GM18909 (cell line): ENCODE results near the gene IKBKE.
"Not testable (repeated sequence)": the region's sequence is repeated elsewhere in the genome, so short reads cannot be mapped to it uniquely, and the experiment has no call there.

Experiments used
- ATAC-seq: cut with Tn5 transposase; IDR thresholded peaks from one replicate; pipeline ENCODE4 v1.9.1; 2021; ENCODE audit warnings: mild to moderate bottlenecking; ENCODE audit not compliant: unreplicated experiment, poor library complexity

IKBKE gene

DNA sequence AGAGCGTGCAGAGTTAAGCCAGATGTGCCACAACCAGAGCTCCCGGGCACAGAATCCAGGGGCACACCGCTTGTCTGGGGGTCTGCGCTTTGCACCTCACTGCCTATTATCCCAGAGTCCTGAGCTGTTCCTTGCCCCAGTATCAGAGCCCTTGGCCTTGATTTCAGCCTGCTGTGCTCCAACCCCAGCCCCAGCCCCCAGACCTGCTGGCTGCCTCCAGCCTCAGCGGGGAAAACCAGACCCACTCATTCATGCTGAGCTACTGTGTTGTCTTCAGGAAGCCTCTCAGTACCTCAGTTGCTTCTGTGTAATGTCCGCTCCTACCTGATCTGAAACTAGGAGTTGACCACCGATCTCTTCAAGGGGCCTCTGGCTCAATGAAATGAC lies 1.1 kb downstream of the IKBKE start:
- no peak for ATAC-seq

DNA sequence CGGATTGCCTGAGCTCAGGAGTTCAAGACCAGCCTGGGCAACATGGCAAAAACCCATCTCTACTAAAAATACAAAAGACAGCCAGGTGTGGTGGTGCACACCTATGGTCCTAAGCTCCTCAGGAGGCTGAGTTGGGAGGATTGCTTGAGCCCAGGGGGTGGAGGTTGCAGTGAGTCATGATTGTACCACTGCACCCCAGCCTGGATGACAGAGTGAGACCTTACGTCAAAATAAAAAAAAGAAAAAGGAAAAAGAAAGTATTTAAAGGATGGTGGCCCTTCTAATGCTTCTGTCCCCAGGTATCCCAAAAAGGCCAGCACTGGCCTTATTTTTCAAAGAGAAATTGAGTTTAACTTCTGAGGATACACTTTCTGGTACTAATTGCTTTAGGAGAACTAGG lies 1.7 kb downstream of the IKBKE start:
- no peak for ATAC-seq

DNA sequence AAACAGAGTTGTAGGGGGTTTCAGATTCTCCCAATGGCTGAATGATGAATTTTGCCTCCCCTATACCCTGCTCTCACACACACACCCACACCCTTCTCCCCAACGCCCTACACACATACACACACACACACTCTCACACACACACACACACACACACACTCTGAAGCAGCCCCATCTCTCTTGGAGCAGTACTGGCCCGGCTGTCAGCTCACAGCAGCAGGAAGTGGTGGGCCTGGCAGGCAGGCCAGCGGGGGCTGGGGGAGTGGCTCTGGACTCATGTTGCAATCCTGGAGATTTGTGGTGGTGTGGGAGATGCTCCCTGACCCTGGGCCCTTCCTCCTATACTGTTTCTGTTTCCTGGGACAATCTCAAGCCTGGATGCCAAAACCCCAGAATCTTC lies 2.2 kb downstream of the IKBKE start:
- no peak for ATAC-seq

DNA sequence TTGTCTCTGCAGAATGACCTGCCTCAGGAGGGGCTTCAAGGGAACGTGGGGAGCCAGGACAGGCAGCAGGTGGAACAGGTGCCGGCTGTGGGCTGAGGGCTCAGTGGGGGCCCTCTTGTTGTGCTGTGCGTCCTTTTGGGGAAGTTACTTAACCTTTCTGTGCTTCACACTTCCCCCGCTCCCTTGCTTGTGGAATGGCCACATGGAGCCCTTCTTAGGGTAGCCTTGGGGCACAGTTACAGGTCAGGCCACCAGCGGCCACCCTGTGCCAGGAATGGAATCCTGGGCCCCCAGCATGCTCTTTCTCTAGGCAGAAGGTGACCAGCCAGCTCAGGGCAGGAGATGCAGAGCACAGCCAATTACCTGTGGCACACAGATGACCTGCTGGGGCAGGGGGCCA lies 2.6 kb downstream of the IKBKE start:
- ATAC-seq: no peak

DNA sequence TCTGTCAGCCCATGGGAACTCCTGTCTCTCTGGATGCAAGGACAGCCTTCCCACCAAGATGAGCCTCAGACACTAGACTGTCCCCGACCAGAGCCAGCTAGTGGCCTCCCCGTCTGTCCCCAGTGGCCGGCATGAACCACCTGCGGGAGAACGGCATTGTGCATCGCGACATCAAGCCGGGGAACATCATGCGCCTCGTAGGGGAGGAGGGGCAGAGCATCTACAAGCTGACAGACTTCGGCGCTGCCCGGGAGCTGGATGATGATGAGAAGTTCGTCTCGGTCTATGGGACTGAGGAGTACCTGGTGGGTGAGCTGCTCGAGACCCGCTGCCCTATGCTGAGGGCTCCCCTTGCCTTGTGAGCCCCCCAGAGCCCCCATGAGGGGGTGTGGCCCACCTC lies 5.8 kb downstream of the IKBKE start:
- ATAC-seq: no peak

DNA sequence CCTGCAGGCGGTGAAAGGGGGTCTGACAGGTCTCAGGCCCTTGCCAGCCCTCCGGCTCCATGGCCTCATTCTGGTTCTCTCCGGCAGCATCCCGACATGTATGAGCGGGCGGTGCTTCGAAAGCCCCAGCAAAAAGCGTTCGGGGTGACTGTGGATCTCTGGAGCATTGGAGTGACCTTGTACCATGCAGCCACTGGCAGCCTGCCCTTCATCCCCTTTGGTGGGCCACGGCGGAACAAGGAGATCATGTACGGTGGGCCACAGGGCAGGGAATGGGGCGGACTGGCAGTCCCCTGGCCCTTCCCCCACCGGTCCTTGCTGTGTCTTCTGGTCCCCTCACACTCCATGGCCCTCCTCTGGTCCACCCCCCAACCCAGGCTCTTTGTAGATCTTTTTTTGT lies 6.3 kb downstream of the IKBKE start:
- ATAC-seq: no peak

DNA sequence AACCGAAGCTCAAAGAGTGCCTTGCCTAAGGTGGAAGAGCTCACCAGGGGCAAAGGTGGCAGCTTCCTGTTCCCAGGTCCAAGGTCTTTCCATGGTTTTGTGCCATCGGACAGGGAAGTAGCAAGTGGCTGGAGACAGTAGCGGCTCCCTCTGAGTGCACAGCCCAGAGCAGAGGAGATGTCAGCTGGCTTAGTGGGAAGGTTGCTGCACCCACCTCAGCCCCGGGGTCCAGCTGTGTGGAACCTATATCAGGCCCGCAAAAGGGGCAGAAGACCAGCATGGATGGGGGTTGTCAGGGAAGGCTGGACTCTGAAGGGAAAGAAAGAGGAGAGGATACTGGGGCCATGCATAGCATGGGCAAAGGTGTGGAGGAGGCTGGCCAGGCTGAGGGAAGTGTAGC lies 6.8 kb downstream of the IKBKE start:
- no peak for ATAC-seq

DNA sequence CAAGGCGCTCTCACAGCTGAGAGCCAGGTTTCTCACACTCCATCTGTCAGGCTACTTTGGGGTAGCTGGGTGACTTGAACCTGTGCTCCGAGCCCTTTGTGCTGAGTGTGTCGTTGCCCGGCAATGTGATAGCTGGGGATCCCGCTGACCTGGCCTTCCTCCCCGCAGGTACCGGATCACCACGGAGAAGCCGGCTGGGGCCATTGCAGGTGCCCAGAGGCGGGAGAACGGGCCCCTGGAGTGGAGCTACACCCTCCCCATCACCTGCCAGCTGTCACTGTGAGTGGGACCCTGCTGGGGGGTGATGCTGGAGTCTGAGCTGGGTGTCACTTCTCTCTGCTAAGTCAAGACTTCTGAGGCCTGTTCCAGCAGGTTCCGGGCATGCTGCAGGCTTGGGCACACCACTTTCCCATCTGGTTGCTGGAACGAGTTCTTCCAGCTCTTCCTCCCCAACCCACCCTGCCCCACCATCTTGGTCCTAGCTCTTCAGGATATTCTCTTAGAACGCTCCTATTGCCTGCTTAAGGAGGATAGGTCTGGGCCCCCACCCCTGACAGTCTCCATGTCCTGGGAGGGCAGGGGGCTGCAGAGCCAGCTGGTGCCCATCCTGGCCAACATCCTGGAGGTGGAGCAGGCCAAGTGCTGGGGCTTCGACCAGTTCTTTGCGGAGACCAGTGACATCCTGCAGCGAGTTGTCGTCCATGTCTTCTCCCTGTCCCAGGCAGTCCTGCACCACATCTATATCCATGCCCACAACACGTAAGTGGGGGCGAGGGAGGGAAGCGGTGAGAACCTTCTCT lies 7.5 kb downstream of the IKBKE start:
- ATAC-seq: no peak

DNA sequence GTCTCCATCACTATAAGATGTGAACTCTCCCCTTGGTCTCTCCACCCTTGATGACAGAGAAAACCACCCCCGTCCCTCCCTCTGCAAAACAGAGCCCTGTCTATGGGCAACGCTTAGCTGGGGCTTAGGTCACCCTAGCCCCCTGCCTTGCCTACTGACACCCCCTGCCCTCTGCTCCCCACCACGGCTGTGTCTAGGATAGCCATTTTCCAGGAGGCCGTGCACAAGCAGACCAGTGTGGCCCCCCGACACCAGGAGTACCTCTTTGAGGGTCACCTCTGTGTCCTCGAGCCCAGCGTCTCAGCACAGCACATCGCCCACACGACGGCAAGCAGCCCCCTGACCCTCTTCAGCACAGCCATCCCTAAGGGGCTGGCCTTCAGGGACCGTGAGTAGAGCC lies 8.5 kb downstream of the IKBKE start:
- no peak for ATAC-seq

DNA sequence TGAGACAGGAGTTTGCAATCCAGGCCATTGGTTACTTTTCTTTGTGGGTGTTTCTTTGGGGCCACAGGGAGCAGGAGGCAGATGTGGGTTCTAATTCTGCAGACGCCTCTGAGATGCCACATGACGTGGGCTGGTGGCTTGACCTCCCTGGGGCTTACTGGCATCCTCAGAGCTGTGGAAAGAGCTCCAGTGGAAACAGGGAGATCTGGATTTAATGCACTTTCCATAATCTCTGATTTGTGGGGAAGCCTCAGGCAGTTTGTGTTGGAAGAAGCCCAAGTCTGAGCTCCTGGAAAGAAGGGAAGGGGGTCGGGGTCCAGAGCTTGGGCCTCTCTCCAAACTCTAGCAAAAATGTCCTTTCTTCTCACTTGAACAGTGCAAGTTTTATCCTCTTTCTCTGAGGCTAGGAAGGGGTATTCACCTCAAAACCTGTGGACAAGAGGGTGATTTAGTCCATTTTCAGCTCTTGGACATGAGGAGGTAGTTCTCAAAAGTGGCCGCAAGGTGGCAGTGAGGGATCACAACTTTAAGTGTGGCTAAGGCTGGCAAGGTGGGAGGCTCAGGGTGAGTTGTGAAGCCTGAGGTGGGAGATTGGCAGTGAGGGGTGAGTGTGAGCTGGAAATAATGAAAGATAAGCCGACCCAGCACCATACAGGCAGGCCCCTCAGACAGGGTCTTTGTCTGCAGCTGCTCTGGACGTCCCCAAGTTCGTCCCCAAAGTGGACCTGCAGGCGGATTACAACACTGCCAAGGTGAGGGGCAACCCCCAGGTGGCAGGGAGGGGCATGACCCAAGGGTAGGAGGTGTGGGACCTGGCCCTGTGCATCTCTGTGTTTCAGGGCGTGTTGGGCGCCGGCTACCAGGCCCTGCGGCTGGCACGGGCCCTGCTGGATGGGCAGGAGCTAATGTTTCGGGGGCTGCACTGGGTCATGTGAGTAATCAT lies 9.2 kb downstream of the IKBKE start:
- no peak for ATAC-seq

DNA sequence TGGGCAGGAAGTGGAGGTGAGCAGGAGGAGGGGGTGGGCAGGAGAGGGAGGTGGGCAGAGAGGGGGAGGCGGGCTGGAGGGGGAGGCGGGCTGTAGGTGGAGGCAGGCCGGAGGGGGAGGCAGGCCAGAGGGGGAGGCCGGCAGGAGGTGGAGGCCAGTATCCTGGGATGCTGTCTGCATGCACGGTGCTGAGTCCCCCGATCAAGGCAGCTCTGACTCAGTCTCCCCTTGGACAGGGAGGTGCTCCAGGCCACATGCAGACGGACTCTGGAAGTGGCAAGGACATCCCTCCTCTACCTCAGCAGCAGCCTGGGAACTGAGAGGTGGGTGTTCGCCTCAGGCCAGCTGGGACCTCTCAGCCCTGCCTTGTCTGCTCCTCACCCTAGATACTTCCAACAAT lies 9.9 kb downstream of the IKBKE start:
- no peak for ATAC-seq

DNA sequence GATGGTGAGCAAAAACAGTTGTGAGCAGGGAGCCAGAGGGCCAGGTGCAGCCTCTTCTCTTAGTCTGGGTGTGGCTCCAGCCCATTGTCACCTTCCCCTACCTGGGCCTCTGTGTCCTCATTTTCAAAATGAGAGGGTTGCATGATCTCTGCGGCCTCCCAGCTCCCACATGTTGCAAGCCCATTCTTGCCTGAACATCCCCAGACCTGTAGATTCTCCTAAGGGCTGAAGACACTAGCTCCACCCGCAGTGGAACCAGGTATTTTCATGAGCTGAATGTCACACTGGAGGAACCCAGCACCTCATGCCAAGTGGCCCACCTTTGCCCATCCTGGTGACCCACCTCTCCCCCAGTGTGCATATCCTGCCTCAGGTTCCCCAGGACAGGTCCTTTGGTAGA lies 12.3 kb downstream of the IKBKE start:
- ATAC-seq: no peak

DNA sequence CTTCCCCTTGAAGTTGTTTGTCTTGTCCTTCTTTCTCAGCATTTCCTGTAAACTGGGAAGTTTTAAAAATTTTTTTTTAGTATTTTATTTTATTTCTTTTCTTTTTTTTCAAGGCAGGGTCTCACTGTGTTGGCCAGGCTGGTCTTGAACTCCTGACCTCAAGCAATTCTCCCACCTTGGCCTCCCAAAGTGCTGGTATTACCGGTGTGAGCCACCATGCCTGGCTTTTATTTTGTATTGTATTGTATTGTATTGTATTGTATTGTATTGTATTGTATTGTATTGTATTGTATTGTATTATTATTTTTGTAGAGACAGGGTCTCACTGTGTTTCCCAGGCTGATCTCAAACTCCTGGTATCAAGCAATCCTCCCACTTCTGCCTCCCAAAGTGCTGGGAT lies 13.6 kb downstream of the IKBKE start:
- not testable (repeated sequence) for ATAC-seq

DNA sequence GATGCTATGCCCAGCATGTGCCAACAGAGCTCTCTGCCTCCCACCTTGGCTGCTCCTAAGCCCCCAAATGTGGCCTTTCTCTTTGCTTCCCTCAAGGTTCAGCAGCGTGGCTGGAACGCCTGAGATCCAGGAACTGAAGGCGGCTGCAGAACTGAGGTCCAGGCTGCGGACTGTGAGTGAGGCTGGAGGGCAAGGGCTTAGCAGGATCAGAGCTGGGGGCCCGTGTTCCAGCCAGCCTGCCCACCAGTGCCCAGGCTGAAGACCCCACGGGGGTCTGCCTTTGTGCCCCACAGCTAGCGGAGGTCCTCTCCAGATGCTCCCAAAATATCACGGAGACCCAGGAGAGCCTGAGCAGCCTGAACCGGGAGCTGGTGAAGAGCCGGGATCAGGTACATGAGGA lies 14.6 kb downstream of the IKBKE start:
- no peak for ATAC-seq

DNA sequence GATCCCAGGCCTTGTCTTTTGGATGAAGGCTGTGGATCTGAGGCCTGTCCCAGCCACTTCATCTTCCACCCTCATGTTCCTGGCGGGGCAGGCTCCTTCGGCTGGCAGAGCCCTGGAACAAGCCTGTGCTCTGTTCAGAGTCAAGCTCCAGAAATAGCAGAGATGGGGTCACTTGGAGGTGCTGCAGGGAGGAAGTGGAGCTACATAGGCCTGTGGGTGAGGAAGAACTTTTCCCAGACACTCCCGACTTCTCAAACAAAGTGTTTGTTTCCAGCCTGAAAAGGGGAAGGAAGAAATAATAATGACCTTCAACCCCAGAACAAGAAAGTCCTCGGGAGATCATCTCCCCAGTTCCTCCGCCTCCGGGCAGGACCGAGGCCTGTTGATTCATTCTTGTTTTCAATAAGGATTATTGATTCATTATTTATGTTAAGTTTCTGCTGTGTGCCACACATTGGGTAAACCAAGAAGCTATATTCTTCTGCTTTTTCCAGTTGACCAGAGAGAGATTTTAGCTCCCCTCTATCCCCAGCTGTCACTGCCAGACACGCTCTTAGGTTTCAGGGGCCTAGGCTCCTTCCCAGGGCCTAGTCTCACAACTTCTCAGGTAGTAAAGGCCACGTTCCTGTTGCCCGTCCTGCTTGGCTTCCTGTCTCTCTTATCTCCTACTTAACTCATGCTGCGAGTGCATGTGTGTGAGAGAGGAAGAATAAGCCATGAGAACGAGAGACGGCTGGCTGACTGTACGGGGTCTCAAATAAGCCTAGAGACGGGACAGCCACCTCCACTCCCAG lies 16.9 kb downstream of the IKBKE start:
- no peak for ATAC-seq

DNA sequence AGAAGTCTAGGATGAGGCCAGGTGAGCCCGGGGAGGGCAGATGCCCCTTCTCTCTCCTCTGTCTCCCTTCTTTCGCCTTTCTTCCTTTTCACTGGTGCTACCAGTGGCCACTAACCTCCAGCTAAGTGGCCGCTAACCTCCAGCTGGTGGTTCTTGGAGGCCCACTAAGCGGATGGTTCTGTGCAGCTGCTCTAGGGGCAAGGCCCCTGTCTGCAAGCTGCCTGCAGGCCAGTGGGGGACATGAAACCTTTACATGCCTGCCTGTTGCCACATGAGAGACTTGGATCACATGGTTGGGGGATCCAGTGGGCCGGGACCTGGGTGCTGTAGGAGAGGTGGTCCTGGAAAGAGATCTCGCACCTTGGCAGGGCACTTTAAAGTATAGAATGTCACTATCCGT lies 17.7 kb downstream of the IKBKE start:
- ATAC-seq: no peak

DNA sequence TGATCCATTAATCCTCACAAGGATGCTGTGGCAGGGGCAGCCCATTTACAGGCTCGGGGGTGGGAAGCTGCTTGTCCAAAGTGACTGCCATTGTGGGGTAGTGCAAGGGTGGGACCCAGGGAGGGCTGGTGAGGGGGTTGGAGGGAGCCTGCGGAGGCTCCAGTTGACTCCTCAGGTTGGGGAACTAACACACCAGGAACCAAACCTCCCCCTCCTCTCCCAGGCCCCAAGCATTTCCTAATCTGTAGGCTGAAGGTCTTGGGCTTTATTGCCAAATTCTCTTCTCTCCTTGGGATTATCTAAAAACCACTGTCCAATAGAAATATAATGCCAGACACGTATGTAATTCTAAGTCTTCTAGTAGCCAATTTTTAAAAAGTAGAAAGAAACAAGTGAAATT lies 18.2 kb downstream of the IKBKE start:
- no peak for ATAC-seq

DNA sequence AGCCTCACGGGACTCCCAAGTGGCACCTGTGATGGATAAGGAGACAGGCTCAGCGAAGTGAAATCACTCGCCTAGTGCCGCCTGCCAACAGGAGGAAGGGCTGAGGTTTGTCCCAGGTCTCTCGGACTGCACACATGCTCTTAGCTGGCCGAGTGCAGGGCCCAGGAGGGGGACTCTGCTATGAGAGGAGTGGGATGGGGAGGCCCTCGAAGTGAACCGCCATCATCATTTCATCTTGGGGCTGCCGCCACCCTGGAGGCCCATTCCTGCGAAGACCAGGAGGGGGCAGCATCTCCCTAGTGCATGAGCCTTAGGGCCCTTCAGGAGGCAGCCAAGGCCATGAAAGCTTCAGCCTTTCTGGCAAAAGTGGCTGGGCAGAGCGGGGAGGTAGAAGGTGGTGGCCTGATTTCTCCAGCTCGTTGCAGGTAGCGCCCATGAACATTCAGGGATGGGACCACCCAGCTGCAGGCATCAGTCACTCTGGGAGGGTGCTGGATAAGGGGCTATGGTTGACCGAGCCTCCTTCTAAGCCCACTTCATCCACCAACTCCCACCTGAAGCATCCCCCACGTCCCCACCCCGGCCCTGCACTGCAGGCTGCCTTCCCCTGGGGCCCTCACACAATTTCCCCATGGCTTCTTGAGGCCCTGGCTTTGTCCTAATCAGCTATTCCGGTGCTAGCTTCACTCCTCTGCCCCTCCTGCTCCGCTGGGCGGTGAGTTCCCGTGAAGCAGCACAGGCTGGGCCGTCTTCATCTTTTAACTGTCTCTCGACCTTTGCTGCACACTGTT lies 19.9 kb downstream of the IKBKE start:
- ATAC-seq: peak; percentile 52

DNA sequence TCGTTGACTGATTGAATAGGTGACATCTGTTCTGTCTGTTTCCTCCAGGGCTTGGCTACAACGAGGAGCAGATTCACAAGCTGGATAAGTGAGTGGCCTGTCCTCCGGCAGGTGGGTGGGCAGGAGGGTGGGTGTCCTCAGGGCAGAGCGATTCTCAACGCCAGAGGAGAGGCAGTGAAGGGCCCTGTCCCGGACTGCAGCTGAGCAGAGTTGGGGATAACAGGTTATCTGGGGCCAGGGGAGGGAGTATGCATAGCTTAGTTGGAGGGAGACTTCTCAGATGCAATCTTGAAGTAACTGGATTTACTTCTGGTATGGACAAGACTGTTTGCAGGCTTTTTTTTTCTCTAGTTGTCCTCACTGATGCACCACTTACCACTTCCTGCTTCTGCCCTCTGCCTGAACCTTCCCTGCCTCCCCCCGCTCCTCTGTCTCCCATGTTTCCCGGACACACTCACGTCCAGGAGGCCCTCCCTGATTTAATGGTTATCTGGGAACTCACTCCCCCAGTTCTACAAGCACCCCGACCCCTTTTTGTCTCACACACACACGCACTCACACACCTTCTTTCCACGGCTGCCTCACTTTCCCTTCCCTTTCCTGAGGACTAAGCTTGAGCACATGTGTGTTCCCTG lies 20.6 kb downstream of the IKBKE start:
- ATAC-seq: no peak

DNA sequence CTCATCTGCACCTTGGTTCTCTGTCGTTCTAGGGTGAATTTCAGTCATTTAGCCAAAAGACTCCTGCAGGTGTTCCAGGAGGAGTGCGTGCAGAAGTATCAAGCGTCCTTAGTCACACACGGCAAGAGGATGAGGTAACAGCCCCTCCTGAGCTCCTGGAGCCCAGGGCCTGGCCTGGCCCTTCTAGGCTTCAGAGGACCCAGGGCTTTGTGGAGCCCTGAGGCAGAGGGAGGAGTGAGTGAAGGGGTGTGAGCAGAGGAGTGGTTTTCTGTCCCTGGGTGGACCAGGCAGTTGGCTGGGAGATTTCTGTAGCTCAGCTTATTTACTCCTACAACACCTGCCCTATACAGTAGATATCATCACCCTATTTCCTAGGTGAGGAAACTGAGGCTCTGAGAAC lies 21.3 kb downstream of the IKBKE start:
- no peak for ATAC-seq
